SK-N-SH (cell line): ENCODE measurements around the gene CACNA1D. TPM values are rescaled to one million over a fixed set of nuclear protein-coding genes. Genes with fewer than 3 reads are reported as not detected.

Source experiments
- CTCF ChIA-PET: fragments of 300-600, 350-600 bp; formaldehyde crosslinking; extraction: SDS; loops from one replicate; lab custom pipeline; 2021; lab: Yijun Ruan, JAX
- POLR2A ChIA-PET: fragments of 350-600 bp; sonication (Branson Sonifier 250); formaldehyde crosslinking; extraction: SDS; loops from one replicate; lab custom pipeline; 2020; ENCODE audit warnings: antibody characterized with exemption, inconsistent platforms; lab: Yijun Ruan, JAX
- DNase-seq: peaks from one replicate; pipeline ENCODE4 v3.0.0; 2012
- H2AFZ ChIP-seq: fragments of 200-600 bp; sonication (generic); 2 replicates; pipeline ENCODE4 v1.8.1; 2016; ENCODE audit warnings: antibody characterized with exemption, mild to moderate bottlenecking, low read depth
- H3F3A ChIP-seq: fragments of 200-600 bp; sonication (generic); replicated peaks from 2 replicates; pipeline ENCODE3; 2016; ENCODE audit warnings: antibody characterized with exemption, mild to moderate bottlenecking; ENCODE audit not compliant: insufficient read depth
- H3K27ac ChIP-seq, 2 experiments: fragments of 200-500 bp in 1 of 2; fragments of 200-600 bp in 1 of 2; sonication (Bioruptor generic) in 1 of 2; sonication (generic), shearing (Covaris generic) in 1 of 2; 2 replicates each; pipeline versions ENCODE4 v1.5.1 to v1.6.1; 2014 to 2016; ENCODE audit warnings: low read depth in 2 of 2, inconsistent platforms in 1 of 2, low read length in 1 of 2, mild to moderate bottlenecking in 1 of 2, mixed read lengths in 1 of 2
- H3K27me3 ChIP-seq: fragments of 200-600 bp; sonication (generic), shearing (Covaris generic); 2 replicates; pipeline ENCODE4 v1.6.1; 2016; ENCODE audit warnings: mixed run types; ENCODE audit not compliant: insufficient read depth
- H3K36me3 ChIP-seq, 2 experiments: fragments of 200-500 bp in 1 of 2; fragments of 200-600 bp in 1 of 2; sonication (Bioruptor generic) in 1 of 2; sonication (generic) in 1 of 2; replicated peaks in 1 of 2; 2 replicates each; pipeline versions ENCODE3 to v1.5.1; 2014 to 2016; ENCODE audit warnings: low read length in 1 of 2, mild to moderate bottlenecking in 1 of 2; ENCODE audit not compliant: insufficient read depth in 2 of 2, control insufficient read depth in 1 of 2
- H3K4me1 ChIP-seq, 2 experiments: fragments of 200-500 bp in 1 of 2; fragments of 200-600 bp in 1 of 2; sonication (Bioruptor generic) in 1 of 2; sonication (generic), shearing (Covaris generic) in 1 of 2; 2 replicates each; pipeline versions ENCODE4 v1.5.1 to v1.6.1; 2014 to 2016; ENCODE audit warnings: low read depth in 1 of 2, low read length in 1 of 2, mixed run types in 1 of 2; ENCODE audit not compliant: insufficient read depth in 2 of 2, control insufficient read depth in 1 of 2
- H3K4me2 ChIP-seq: fragments of 200-600 bp; sonication (generic), shearing (Covaris generic); 2 replicates; pipeline ENCODE4 v1.6.1; 2017; ENCODE audit warnings: mixed run types
- H3K4me3 ChIP-seq, 2 experiments: fragments of 200-500 bp in 1 of 2; fragments of 200-600 bp in 1 of 2; sonication (Bioruptor generic) in 1 of 2; sonication (generic), shearing (Covaris generic) in 1 of 2; 2 replicates each; pipeline versions ENCODE4 v1.5.1 to v1.8.1; 2014 to 2016; ENCODE audit warnings: low read depth in 2 of 2, inconsistent platforms in 1 of 2, low read length in 1 of 2, mild to moderate bottlenecking in 1 of 2, mixed read lengths in 1 of 2, moderate library complexity in 1 of 2
- H3K79me2 ChIP-seq: fragments of 200-600 bp; sonication (generic); 2 replicates; pipeline ENCODE4 v1.8.1; 2017; ENCODE audit warnings: mild to moderate bottlenecking; ENCODE audit not compliant: insufficient read depth
- H3K9ac ChIP-seq: fragments of 200-600 bp; sonication (generic); 2 replicates; pipeline ENCODE4 v1.6.1; 2017; ENCODE audit warnings: mixed run types
- H3K9me2 ChIP-seq: fragments of 200-600 bp; sonication (generic); 2 replicates; pipeline ENCODE4 v1.6.1; 2017; ENCODE audit warnings: mixed run types
- H3K9me3 ChIP-seq: fragments of 200-600 bp; sonication (generic); 2 replicates; pipeline ENCODE4 v1.6.1; 2017; ENCODE audit warnings: mixed run types, mild to moderate bottlenecking, moderate library complexity
- H4K20me1 ChIP-seq: fragments of 200-600 bp; sonication (generic); 2 replicates; pipeline ENCODE4 v1.6.1; 2017; ENCODE audit warnings: mild to moderate bottlenecking, mixed run types; ENCODE audit not compliant: insufficient read depth
- CTCF ChIP-seq: fragments of 200-600 bp; sonication (generic); IDR thresholded peaks from 2 replicates; pipeline ENCODE4 v1.6.1; 2017; ENCODE audit warnings: antibody characterized with exemption, mild to moderate bottlenecking, moderate library complexity
- EP300 ChIP-seq, 2 experiments: IDR thresholded peaks; 2 replicates each; pipeline versions ENCODE4 v1.4.0 to v1.6.1; 2012; ENCODE audit warnings: borderline replicate concordance in 1 of 2, low read depth in 1 of 2, low read length in 1 of 2
- FOSL2 ChIP-seq: IDR thresholded peaks from 2 replicates; pipeline ENCODE4 v1.4.0; 2012; ENCODE audit warnings: low read depth, mild to moderate bottlenecking, moderate library complexity, borderline replicate concordance
- FOXJ3 ChIP-seq: sonication (generic); formaldehyde crosslinking; IDR thresholded peaks from 2 replicates; pipeline ENCODE4 v1.5.1; 2020; ENCODE audit warnings: mild to moderate bottlenecking, missing genetic modification reagents
- FOXM1 ChIP-seq: IDR thresholded peaks from 2 replicates; pipeline ENCODE4 v1.4.0; 2012; ENCODE audit warnings: low read depth, mild to moderate bottlenecking
- GATA2 ChIP-seq: sonication (generic); formaldehyde crosslinking; IDR thresholded peaks from 2 replicates; pipeline ENCODE4 v1.5.0; 2020; ENCODE audit warnings: mild to moderate bottlenecking, missing genetic modification reagents
- IRF3 ChIP-seq: fragments of 150-350 bp; IDR thresholded peaks from 2 replicates; pipeline ENCODE4 v1.6.1; 2016; ENCODE audit warnings: mild to moderate bottlenecking, low read depth, low read length
- MAX ChIP-seq: IDR thresholded peaks from 2 replicates; pipeline ENCODE4 v1.4.0; 2012; ENCODE audit warnings: low read depth
- MEF2A ChIP-seq: IDR thresholded peaks from 2 replicates; pipeline ENCODE4 v1.4.0; 2012; ENCODE audit warnings: low read depth, borderline replicate concordance
- NRF1 ChIP-seq: IDR thresholded peaks from 2 replicates; pipeline ENCODE4 v1.6.1; 2012; ENCODE audit warnings: low read depth, mild to moderate bottlenecking, low read length
- RAD21 ChIP-seq: IDR thresholded peaks from 2 replicates; pipeline ENCODE4 v1.6.1; 2012; ENCODE audit warnings: mild to moderate bottlenecking, low read length
- REST ChIP-seq: IDR thresholded peaks from 2 replicates; pipeline ENCODE4 v1.6.1; 2012; ENCODE audit warnings: mild to moderate bottlenecking, low read depth, low read length, moderate library complexity
- TAF1 ChIP-seq: IDR thresholded peaks from 2 replicates; pipeline ENCODE4 v1.6.1; 2012; ENCODE audit warnings: low read depth, mild to moderate bottlenecking, low read length, moderate library complexity, borderline replicate concordance
- TEAD4 ChIP-seq: IDR thresholded peaks from 2 replicates; pipeline ENCODE4 v1.4.0; 2012; ENCODE audit warnings: mild to moderate bottlenecking, borderline replicate concordance; ENCODE audit not compliant: insufficient read depth
- YY1 ChIP-seq: IDR thresholded peaks from 2 replicates; pipeline ENCODE4 v1.4.0; 2012; ENCODE audit warnings: low read depth, mild to moderate bottlenecking
- WGBS: methylation state at CpG from one replicate; pipeline ENCODE4 v1.1.6; 2017; ENCODE audit warnings: low lambda C conversion rate; 5-methylcytosine and 5-hydroxymethylcytosine counted together
- polyA plus RNA-seq, 3 experiments: library from polyadenylated mRNA; depleted of rRNA; stranded (reverse); fragments of >200 nt; gene quantifications; 2 replicates each; pipeline ENCODE4 v1.2.3, GENCODE V29; 2012

The CACNA1D gene
- polyA plus RNA-seq, 1 of the 3 experiments (the other 2 are of a cell fraction), result 0.12 TPM

GRCh38 chr3:53798144-53798543 lies 303.7 kb downstream of the CACNA1D start (continued):
- no peak for TF ChIP-seq REST

- no peaks in the 10 kb centered on the region for H3K79me2 ChIP-seq
- no peak overlapping the region for H2AFZ ChIP-seq
- H3K27me3 ChIP-seq, result no peaks in the 10 kb centered on the region
- H3K9me2 ChIP-seq, result no peaks in the 10 kb centered on the region
- ChIA-PET POLR2A (no interaction called here), CTCF (interaction anchor here (0.7 to 1.5 kb wide), 2 partner anchors 46 to 112 kb away, joined by 3 to 4 read pairs; no protein-coding TSS in a partner anchor)
- no peak overlapping the region for H3K27ac ChIP-seq
- no peak overlapping the region for H3K4me2 ChIP-seq
- no peak overlapping the region for H3K9ac ChIP-seq
- no peaks in the 10 kb centered on the region for H3K36me3 ChIP-seq
- WGBS, result 79% methylated on average over 11 of the region's 12 CpGs
- no peaks in the 10 kb centered on the region for H3K9me3 ChIP-seq
- no peak overlapping the region for H3K4me3 ChIP-seq
- DNase-seq, result no peak
- peaks cover under 1 to 50% of the 10 kb centered on the region in 2 experiments; a peak in 3 of 4 replicates for H3K4me1 ChIP-seq
- TF ChIP-seq CTCF, result no peak
- no peak for TF ChIP-seq MEF2A
- TF ChIP-seq REST, result no peak
- no peak for TF ChIP-seq YY1
- no peak for TF ChIP-seq FOXJ3 (CRISPR knock-in tag)
- TF ChIP-seq TAF1, result no peak
- no peak for TF ChIP-seq FOSL2
- TF ChIP-seq GATA2 (CRISPR knock-in tag), result no peak
- TF ChIP-seq TEAD4, result no peak
- no peak for TF ChIP-seq FOXM1
- no peak for TF ChIP-seq MAX
- TF ChIP-seq RAD21, result no peak
- no peak for TF ChIP-seq IRF3
- no peak for TF ChIP-seq EP300 (IDR thresholded peaks at IDR 0.05; ENCODE audit: borderline replicate concordance in 1 of 2, low read depth in 1 of 2, low read length in 1 of 2)
- no peak for TF ChIP-seq NRF1
- no peaks in the 10 kb centered on the region for H3F3A ChIP-seq
- H4K20me1 ChIP-seq, result no peaks in the 10 kb centered on the region
These were observed 305.0 kb downstream of the CACNA1D start for GRCh38 chr3:53799338-53799865.
